GM18873 (cell line): ENCODE data around the gene HS3ST3A1.

Experiments used
- ATAC-seq: cut with Tn5 transposase; IDR thresholded peaks from one replicate; pipeline ENCODE4 v1.9.1; 2021; ENCODE audit warnings: mild to moderate bottlenecking, moderate library complexity, moderate number of reproducible peaks; ENCODE audit not compliant: unreplicated experiment, low FRiP score

Gene HS3ST3A1

GRCh38 chr17:13457783-13458182, 143.9 kb downstream of the HS3ST3A1 start:
- no peak for ATAC-seq
